ENCODE results near the gene RPN2.

DNA sequence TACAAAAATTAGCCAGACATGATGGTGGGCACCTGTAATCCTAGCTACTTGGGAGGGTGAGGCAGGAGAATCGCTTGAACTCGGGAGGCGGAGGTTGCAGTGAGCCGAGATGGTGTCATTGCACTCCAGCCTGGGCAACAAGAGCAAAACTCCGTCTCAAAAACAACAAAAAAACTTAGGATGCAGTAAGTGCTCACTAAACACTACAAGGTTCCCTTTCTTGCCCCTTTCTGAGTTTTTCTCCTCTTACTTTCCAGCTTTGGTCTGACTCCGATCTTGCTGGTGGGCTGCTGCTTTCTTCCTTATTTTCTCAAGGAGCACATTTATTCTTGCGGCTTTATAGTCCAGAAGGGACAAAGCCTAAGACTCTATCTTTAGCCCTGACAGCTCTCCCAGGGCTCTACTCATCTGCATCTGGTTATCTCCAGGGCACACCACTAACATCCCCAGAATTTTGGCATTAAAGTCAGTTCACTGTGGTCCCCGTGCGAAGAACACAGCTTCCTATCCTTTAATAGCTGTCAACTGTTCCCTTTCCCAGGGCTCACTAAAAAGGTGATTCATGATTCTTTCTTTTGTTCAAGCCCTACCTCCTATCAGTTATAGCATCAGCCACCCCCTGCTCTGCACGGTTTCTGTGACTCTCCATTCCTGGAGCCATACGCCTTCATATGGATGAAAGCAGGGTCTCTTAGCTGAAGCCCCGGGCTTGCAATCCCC, 17.1 kb upstream of the RPN2 start:
- no peak for TF ChIP-seq POLR2A (IDR thresholded peaks at IDR 0.05; ENCODE audit: low read length)
- TF ChIP-seq GATA1 (IDR thresholded peaks at IDR 0.05; ENCODE audit: low read depth, low read length), result no peak

Data from erythroblast (primary cell).